ENCODE measurements around the gene DECR2. TPM values are rescaled to one million over a fixed set of nuclear protein-coding genes. Genes with fewer than 3 reads are reported as not detected.

The DECR2 gene
- total RNA-seq, 1 donor from 2014 or later, result 7.1 TPM

DNA sequence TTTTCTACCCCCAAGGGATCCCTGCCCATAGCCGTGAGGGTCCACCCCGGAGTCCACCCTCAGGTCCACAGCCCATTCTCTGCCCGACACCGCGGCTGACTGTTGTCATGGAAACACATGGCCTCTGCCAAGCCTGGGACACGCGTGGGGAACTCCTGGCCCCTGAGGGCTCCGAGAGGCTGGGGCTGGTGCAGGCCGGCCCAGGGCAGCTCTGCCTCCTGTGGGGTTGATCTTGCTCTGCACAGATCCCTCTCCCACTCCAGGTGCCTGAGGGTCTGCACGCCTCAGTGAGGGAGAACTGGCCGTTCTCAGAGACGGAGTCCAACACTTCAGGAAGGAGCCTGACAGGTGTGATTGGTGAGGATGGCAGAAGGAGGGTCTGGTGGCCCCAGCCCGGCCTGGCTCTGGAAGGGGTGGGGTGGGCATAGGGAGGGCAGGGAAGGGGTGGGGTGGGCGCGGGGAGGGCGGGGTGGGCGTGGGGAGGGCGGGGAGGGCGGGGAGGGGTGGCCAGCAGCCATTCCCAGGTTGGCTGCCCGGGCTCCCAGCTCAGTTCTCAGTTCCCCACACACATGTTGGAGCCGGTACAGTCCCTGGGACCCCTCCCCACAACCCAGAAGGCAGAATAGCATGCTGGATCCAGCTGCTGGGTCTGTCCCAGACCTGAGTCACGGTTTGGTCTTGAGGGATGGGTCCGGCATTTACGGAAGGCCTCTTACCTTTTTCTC is 37.8 kb upstream of the DECR2 start:
- Mint-ChIP-seq H3K4me1 (peaks cover 26% of the 10 kb centered on the region), H3K27ac (peak overlapping the region; percentile 60), H3K4me3 (peak overlapping the region; percentile 48), H3K27me3 (ENCODE audit: insufficient read depth, low read depth) (peaks cover 5% of the 10 kb centered on the region), H3K36me3 (peaks cover 2% of the 10 kb centered on the region), H3K9me3 (no peaks in the 10 kb centered on the region)
- TF ChIP-seq EZH2phosphoT487 (IDR thresholded peaks at IDR 0.05) (no peak), EZH2 (IDR thresholded peaks at IDR 0.05) (no peak)
- TF ChIP-seq, protein P1, sequence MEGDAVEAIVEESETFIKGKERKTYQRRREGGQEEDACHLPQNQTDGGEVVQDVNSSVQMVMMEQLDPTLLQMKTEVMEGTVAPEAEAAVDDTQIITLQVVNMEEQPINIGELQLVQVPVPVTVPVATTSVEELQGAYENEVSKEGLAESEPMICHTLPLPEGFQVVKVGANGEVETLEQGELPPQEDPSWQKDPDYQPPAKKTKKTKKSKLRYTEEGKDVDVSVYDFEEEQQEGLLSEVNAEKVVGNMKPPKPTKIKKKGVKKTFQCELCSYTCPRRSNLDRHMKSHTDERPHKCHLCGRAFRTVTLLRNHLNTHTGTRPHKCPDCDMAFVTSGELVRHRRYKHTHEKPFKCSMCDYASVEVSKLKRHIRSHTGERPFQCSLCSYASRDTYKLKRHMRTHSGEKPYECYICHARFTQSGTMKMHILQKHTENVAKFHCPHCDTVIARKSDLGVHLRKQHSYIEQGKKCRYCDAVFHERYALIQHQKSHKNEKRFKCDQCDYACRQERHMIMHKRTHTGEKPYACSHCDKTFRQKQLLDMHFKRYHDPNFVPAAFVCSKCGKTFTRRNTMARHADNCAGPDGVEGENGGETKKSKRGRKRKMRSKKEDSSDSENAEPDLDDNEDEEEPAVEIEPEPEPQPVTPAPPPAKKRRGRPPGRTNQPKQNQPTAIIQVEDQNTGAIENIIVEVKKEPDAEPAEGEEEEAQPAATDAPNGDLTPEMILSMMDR (IDR thresholded peaks at IDR 0.05), result no peak
- no peak for DNase-seq (ENCODE audit: low spot score)
- Histone ChIP-seq H3K36me3 (no peaks in the 10 kb centered on the region), H3K9ac (no peak overlapping the region), H3K4me3 (no peak overlapping the region), H3K27ac (no peak overlapping the region), H3K79me2 (ENCODE audit: low read depth) (no peaks in the 10 kb centered on the region), H3F3A (ENCODE audit: low read depth) (no peaks in the 10 kb centered on the region), H3K9me3 (ENCODE audit: low read depth) (no peaks in the 10 kb centered on the region), H3K27me3 (no peaks in the 10 kb centered on the region), H3K4me2 (no peak overlapping the region), H4K20me1 (ENCODE audit: low read depth) (peaks cover 6% of the 10 kb centered on the region), H3K4me1 (no peaks in the 10 kb centered on the region), H2AFZ (replicated peaks) (no peak overlapping the region)

DNA sequence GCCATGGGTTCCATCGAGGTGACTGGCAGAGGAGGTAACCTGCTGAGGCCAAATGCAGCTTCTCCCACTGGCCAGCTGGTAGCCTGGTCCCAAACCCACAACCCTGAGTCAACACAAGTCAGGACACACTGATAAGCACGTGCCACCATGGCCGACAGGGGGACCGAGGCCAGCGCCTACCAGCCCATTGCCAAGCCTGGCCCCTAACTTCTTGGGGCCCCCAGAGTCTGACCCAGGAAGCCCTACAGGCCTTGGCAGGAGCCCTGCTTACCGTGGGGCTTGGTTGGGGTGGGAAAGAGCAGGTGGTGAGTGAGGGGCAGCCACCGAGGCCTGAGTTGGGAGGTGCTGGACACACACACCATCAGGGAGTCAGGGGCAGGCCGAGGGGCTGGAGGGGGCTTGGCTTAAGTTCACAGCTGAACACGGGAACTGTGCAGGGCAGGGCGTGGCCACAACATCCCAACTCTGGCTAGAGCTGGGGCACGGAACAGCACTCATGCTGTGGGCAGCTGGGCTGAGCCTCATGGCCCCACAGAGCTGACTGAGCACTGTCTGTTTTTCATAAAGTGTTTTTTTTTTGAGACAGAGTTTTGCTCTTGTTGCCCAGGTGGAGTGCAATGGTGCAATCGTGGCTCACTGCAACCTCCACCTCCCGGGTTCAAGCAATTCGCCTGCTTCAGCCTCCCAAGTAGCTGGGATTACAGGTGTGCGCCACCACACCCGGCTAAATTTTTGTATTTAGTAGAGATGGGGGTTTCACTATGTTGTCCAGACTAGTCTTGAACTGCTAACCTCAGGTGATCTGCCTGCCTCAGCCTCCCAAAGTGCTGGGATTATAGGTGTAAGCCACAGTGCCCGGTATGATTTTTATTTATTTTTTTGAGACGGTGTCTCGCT is 36.8 kb upstream of the DECR2 start:
- Histone ChIP-seq H3K27me3 (no peaks in the 10 kb centered on the region), H3K9me3 (ENCODE audit: low read depth) (no peaks in the 10 kb centered on the region), H3K36me3 (no peaks in the 10 kb centered on the region), H3K27ac (no peak overlapping the region), H4K20me1 (ENCODE audit: low read depth) (peaks cover 15% of the 10 kb centered on the region), H3F3A (ENCODE audit: low read depth) (no peaks in the 10 kb centered on the region), H3K4me3 (no peak overlapping the region), H3K4me2 (no peak overlapping the region), H3K9ac (no peak overlapping the region), H2AFZ (replicated peaks) (no peak overlapping the region), H3K79me2 (ENCODE audit: low read depth) (no peaks in the 10 kb centered on the region), H3K4me1 (no peaks in the 10 kb centered on the region)
- Mint-ChIP-seq H3K4me3 (no peak overlapping the region), H3K4me1 (peaks cover 24% of the 10 kb centered on the region), H3K9me3 (no peaks in the 10 kb centered on the region), H3K27me3 (ENCODE audit: insufficient read depth, low read depth) (peaks cover 9% of the 10 kb centered on the region), H3K27ac (no peak overlapping the region), H3K36me3 (peaks cover 2% of the 10 kb centered on the region)
- TF ChIP-seq, protein P1 (IDR thresholded peaks at IDR 0.05), result no peak
- TF ChIP-seq EZH2 (IDR thresholded peaks at IDR 0.05) (no peak), EZH2phosphoT487 (IDR thresholded peaks at IDR 0.05) (no peak)
- no peak for DNase-seq (ENCODE audit: low spot score)

DNA sequence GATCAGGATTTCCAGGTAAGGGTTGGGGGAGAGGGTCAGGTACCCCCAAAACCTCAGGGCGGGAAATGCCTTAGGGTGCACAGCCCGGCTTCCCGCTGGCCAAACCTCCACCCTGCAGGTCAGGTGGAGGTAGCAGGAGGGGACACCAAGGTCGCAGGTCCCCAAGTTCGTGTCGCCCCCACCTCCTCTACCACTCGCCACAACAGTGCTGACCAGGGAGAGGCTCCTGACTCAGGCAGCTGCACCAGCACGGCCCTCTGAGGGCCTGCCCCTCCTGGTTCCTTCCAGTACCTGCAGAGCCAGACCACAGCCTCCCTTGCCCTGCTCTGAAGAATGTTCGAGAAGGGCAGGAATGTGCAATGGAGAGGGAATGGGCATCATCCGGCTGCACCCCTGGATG is 35.2 kb upstream of the DECR2 start:
- Mint-ChIP-seq H3K4me1 (peaks cover 20% of the 10 kb centered on the region), H3K36me3 (peaks cover 2% of the 10 kb centered on the region), H3K9me3 (no peaks in the 10 kb centered on the region), H3K27me3 (ENCODE audit: insufficient read depth, low read depth) (peaks cover 9% of the 10 kb centered on the region), H3K4me3 (no peak overlapping the region), H3K27ac (no peak overlapping the region)
- H3K4me2 ChIP-seq, result no peak overlapping the region
- no peak overlapping the region for H3K27ac ChIP-seq
- H3K9me3 ChIP-seq (ENCODE audit: low read depth), result no peaks in the 10 kb centered on the region
- H3F3A ChIP-seq (ENCODE audit: low read depth), result peaks cover 5% of the 10 kb centered on the region
- peaks cover 4% of the 10 kb centered on the region for H3K4me1 ChIP-seq
- no peak overlapping the region for H3K9ac ChIP-seq
- TF ChIP-seq EZH2 (IDR thresholded peaks at IDR 0.05) (no peak), EZH2phosphoT487 (IDR thresholded peaks at IDR 0.05) (no peak)
- TF ChIP-seq, protein P1 (IDR thresholded peaks at IDR 0.05), result no peak
- no peaks in the 10 kb centered on the region for H3K36me3 ChIP-seq
- no peaks in the 10 kb centered on the region for H3K27me3 ChIP-seq
- H3K79me2 ChIP-seq (ENCODE audit: low read depth), result no peaks in the 10 kb centered on the region
- H2AFZ ChIP-seq (replicated peaks), result no peak overlapping the region
- peaks cover 14% of the 10 kb centered on the region for H4K20me1 ChIP-seq (ENCODE audit: low read depth)
- no peak for DNase-seq (ENCODE audit: low spot score)
- no peak overlapping the region for H3K4me3 ChIP-seq
